Mesothelial cell of epicardium (in vitro differentiated cells): ENCODE results near the gene IGF2BP3. TPM values are rescaled to one million over a fixed set of nuclear protein-coding genes. Genes with fewer than 3 reads are reported as not detected.

Experiments used
- DNase-seq, 2 experiments: peaks; one replicate each; pipeline ENCODE4 v3.0.0; 2021; ENCODE audit warnings: low spot score in 2 of 2; ENCODE audit not compliant: unreplicated experiment in 2 of 2
- H3K27ac Mint-ChIP-seq: 2 replicates; pipeline ENCODE4 v1.8.0; 2021; ENCODE audit warnings: mixed read lengths
- H3K27me3 Mint-ChIP-seq: 2 replicates; pipeline ENCODE4 v1.8.0; 2021; ENCODE audit warnings: low read depth, mixed read lengths
- H3K36me3 Mint-ChIP-seq: 2 replicates; pipeline ENCODE4 v1.8.0; 2021; ENCODE audit warnings: mixed read lengths
- H3K4me1 Mint-ChIP-seq: 2 replicates; pipeline ENCODE4 v1.8.0; 2021; ENCODE audit warnings: mixed read lengths
- H3K4me3 Mint-ChIP-seq: 2 replicates; pipeline ENCODE4 v1.8.0; 2021; ENCODE audit warnings: mild to moderate bottlenecking, moderate library complexity, mixed read lengths
- H3K9me3 Mint-ChIP-seq: 2 replicates; pipeline ENCODE4 v1.8.0; 2021; ENCODE audit warnings: mixed read lengths
- total RNA-seq: library from RNA; stranded (reverse); gene quantifications from 3 replicates; pipeline ENCODE4 v1.2.1, GENCODE V29; 2021
- TF ChIP-seq, protein P1 (sequence below): fragments of 200-600 bp; sonication (generic); IDR thresholded peaks from one replicate; pipeline ENCODE4 v1.5.0; 2021; ENCODE audit warnings: antibody characterized with exemption; ENCODE audit not compliant: unreplicated experiment

Gene IGF2BP3
- total RNA-seq, 1 donor from 2014 or later: 91.3 TPM

DNA sequence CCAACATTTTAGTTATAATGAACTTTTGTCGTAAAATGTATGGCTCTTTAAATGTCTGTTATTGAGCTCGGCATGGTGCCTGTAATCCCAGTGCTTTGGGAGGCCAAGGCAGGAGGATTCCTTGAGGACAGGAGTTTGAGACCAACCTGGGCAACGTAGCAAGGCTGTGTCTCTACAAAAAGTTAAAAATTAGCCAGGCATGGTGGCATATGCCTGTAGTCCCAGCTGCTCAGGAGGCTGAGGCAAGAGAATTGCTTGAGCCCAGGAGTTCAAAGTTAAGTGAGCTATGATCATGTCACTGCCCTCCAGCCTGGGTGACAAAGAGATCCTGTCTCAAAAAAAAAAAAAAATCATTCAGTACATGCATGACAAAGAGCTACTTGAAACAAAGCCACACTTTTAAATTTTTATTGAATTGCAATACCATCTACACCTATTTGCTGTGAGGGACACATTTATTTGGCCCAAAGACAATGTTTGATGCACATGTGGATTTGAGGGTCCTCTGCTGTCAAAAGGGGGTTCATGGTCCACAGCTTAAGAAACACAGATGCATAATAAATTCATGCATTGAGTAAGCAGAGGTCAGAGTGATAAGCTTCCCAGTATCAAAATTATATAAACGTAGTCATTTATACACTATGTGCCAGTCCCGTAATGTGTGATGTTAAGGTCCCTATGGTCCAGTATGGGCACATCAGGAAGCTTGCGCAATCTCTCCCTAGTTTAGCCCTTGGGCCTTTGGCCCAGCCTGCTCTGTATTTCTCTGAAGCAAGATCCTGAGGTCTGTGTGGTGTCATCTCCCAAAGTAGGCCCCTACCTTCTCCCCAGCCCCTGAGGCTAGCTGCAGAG is 175.5 kb downstream of the IGF2BP3 start:
- Mint-ChIP-seq H3K36me3 (no peaks in the 10 kb centered on the region), H3K4me1 (peaks cover 19% of the 10 kb centered on the region), H3K4me3 (no peak overlapping the region), H3K9me3 (no peaks in the 10 kb centered on the region), H3K27ac (no peak overlapping the region), H3K27me3 (no peaks in the 10 kb centered on the region)
- no peak for DNase-seq
- TF ChIP-seq, protein P1, sequence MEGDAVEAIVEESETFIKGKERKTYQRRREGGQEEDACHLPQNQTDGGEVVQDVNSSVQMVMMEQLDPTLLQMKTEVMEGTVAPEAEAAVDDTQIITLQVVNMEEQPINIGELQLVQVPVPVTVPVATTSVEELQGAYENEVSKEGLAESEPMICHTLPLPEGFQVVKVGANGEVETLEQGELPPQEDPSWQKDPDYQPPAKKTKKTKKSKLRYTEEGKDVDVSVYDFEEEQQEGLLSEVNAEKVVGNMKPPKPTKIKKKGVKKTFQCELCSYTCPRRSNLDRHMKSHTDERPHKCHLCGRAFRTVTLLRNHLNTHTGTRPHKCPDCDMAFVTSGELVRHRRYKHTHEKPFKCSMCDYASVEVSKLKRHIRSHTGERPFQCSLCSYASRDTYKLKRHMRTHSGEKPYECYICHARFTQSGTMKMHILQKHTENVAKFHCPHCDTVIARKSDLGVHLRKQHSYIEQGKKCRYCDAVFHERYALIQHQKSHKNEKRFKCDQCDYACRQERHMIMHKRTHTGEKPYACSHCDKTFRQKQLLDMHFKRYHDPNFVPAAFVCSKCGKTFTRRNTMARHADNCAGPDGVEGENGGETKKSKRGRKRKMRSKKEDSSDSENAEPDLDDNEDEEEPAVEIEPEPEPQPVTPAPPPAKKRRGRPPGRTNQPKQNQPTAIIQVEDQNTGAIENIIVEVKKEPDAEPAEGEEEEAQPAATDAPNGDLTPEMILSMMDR: no peak

DNA sequence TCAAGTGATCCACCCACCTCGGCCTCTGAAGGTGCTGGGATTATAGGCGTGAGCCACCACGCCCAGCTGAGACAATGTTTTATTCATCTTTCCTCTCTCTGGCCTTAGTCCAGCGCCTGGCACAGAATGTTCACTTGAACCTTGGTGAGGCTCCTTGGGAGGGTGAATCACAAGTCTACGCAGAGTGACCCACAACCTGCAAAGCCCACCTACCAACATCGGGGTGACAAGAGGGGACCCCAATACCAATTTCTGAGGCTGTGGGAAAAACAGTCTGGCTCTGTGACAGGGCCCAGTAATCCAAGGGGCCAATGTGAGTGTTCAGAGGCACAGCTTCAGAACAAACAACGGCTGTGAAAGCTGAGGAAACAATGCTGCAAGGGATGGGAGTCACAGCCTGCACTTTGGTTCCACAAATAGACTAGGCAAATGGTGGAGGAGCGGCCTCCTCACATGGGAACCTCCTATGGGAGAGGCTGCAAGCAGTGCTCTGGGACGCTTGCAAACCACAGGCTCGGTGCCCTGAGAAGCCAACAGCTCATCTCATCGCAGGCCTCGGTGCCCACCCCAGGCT is 176.7 kb downstream of the IGF2BP3 start:
- Mint-ChIP-seq H3K27me3 (no peaks in the 10 kb centered on the region), H3K9me3 (no peaks in the 10 kb centered on the region), H3K27ac (no peak overlapping the region), H3K4me1 (peaks cover 13% of the 10 kb centered on the region), H3K36me3 (no peaks in the 10 kb centered on the region), H3K4me3 (no peak overlapping the region)
- TF ChIP-seq, protein P1: no peak
- no peak for DNase-seq

DNA sequence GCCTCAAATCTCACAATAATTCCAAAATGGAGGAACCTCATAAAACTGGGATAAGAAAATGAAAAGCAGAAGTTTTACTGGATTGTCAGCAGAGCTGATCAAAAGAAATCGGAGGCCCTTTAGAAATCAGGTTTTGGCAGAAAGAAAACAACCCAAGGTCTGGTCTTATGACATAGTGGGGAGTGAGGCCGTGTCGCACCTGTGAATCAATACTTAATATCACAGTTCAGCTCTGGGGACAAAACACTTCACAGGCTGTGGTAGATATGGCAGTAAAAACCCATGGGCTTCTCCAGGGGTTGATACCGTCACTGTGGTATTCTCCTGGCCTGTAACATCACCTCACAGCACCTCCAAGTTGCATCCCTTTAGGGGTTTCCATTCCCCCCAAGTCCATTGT is 177.7 kb downstream of the IGF2BP3 start:
- TF ChIP-seq, protein P1: no peak
- Mint-ChIP-seq H3K4me3 (no peak overlapping the region), H3K4me1 (peaks cover 5% of the 10 kb centered on the region), H3K9me3 (no peaks in the 10 kb centered on the region), H3K36me3 (no peaks in the 10 kb centered on the region), H3K27ac (no peak overlapping the region), H3K27me3 (no peaks in the 10 kb centered on the region)
- no peak for DNase-seq

DNA sequence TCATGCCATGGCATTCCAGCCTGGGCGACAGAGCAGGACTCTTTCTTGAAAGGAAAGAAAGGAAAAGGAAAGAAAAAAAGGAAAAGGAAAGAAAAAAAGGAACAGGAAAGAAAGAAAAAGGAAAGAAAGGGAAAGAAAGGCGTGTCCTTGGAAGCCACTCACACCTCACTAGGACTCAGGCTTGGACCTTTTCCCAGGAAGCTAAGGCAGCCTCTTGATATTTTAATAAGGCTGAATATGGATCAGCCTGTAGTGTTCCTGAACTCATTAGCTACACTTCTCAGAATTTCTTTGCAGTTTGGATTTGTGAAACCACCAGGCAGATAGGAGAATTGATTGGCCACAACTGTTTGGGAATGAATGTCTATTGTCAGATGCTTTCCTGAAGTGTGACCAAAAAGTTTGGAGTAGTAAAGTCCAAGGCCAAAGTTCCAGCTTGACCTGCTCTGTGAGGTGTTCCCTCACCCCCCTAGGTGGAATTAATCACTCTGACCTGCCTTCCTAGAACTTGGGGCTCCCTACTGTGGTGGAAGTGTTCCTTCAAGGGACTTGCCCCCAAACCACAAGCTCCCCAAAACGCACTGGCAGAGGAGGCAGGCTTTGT is 178.2 kb downstream of the IGF2BP3 start:
- H3K4me3 Mint-ChIP-seq: no peak overlapping the region
- H3K4me1 Mint-ChIP-seq: peaks cover 5% of the 10 kb centered on the region
- H3K27me3 Mint-ChIP-seq: no peaks in the 10 kb centered on the region
- H3K36me3 Mint-ChIP-seq: no peaks in the 10 kb centered on the region
- no peak overlapping the region for H3K27ac Mint-ChIP-seq
- no peak for DNase-seq
- no peaks in the 10 kb centered on the region for H3K9me3 Mint-ChIP-seq
- TF ChIP-seq, protein P1: no peak

DNA sequence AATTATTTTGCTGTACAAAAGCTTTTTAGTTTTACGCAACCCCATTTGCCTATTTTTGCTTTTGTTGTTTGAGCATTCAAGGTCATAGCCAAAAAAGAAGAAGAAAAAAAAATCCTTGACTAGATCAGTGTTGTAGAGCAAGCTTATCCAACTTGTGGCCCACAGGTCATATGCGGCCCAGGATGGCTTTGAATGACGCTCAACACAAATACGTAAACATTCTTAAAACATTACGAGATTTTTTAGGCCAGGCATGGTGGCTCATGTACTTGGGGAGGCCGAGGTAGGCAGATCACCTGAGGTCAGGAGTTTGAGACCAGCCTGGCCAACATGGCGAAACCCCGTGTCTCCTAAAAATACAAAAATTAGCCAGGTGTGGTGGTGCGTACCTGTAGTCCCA is 179.3 kb downstream of the IGF2BP3 start:
- Mint-ChIP-seq H3K27me3 (no peaks in the 10 kb centered on the region), H3K27ac (no peak overlapping the region), H3K9me3 (no peaks in the 10 kb centered on the region), H3K4me1 (peaks cover 3% of the 10 kb centered on the region), H3K36me3 (no peaks in the 10 kb centered on the region), H3K4me3 (no peak overlapping the region)
- TF ChIP-seq, protein P1: no peak
- DNase-seq: no peak
